CD4-positive, CD25-positive, alpha-beta regulatory T cell (primary cell): ENCODE results near the gene RHOBTB1. TPM values are rescaled to one million over a fixed set of nuclear protein-coding genes. Genes with fewer than 3 reads are reported as not detected.
"Not testable (repeated sequence)": the region's sequence is repeated elsewhere in the genome, so short reads cannot be mapped to it uniquely, and the experiment has no call there.

Source experiments
- ATAC-seq, 2 donors: fragments of 150-1000 bp; cut with Tn5 transposase; one replicate each; pipeline ENCODE4 v1.10.0; 2021; ENCODE audit warnings: low read depth in 2 of 2, moderate number of reproducible peaks in 2 of 2, moderate library complexity in 1 of 2
- DNase-seq, 3 donors: peaks; one replicate each; pipeline versions ENCODE4 v3.0.0 to v3.0.0-alpha.2; 2012 to 2022; ENCODE audit warnings: mixed read lengths in 1 of 3
- H3K27ac ChIP-seq: one replicate; pipeline ENCODE4 v1.7.0; 2013; ENCODE audit warnings: mild to moderate bottlenecking, low read length; ENCODE audit not compliant: insufficient read depth, poor library complexity, severe bottlenecking
- H3K27me3 ChIP-seq: one replicate; pipeline ENCODE4 v1.7.0; 2013; ENCODE audit warnings: low read length; ENCODE audit not compliant: control insufficient read depth, insufficient read depth
- H3K36me3 ChIP-seq: one replicate; pipeline ENCODE4 v1.7.0; 2013; ENCODE audit warnings: mild to moderate bottlenecking, low read length, moderate library complexity; ENCODE audit not compliant: control insufficient read depth, insufficient read depth
- H3K4me1 ChIP-seq: 2 replicates; pipeline ENCODE4 v1.7.0; 2013; ENCODE audit warnings: mild to moderate bottlenecking, low read length; ENCODE audit not compliant: insufficient read depth, control insufficient read depth, poor library complexity, severe bottlenecking
- H3K4me3 ChIP-seq: one replicate; pipeline ENCODE4 v1.7.0; 2013; ENCODE audit warnings: low read depth, mild to moderate bottlenecking, low read length, moderate library complexity
- H3K9me3 ChIP-seq, 2 experiments: 1 replicate in 1 of 2; 2 replicates in 1 of 2; pipeline ENCODE4 v1.7.0; 2013; ENCODE audit warnings: low read length in 2 of 2, mild to moderate bottlenecking in 1 of 2, moderate library complexity in 1 of 2; ENCODE audit not compliant: control insufficient read depth in 2 of 2
- H3K27ac Mint-ChIP-seq, 3 donors: one replicate each; pipeline ENCODE4 v1.8.0; 2020 to 2022; ENCODE audit warnings: mild to moderate bottlenecking in 3 of 3, mixed read lengths in 3 of 3, moderate library complexity in 2 of 3
- H3K27me3 Mint-ChIP-seq: one replicate; pipeline ENCODE4 v1.8.0; 2022; ENCODE audit warnings: mild to moderate bottlenecking, mixed read lengths
- H3K36me3 Mint-ChIP-seq: one replicate; pipeline ENCODE4 v1.8.0; 2020; ENCODE audit warnings: mixed read lengths
- H3K4me1 Mint-ChIP-seq, 4 donors: one replicate each; pipeline ENCODE4 v1.8.0; 2020 to 2022; ENCODE audit warnings: mixed read lengths in 4 of 4, mild to moderate bottlenecking in 1 of 4
- H3K4me3 Mint-ChIP-seq, 4 donors: one replicate each; pipeline ENCODE4 v1.8.0; 2020 to 2022; ENCODE audit warnings: mild to moderate bottlenecking in 4 of 4, mixed read lengths in 4 of 4, moderate library complexity in 3 of 4
- H3K9me3 Mint-ChIP-seq, 7 donors: one replicate each; pipeline ENCODE4 v1.8.0; 2020 to 2022; ENCODE audit warnings: mixed read lengths in 7 of 7, mild to moderate bottlenecking in 3 of 7, moderate library complexity in 2 of 7
- polyA plus RNA-seq, 4 donors: library from polyadenylated mRNA; unstranded; fragments of 300-500 nt; fragmentation: Illumina TruSeq; gene quantifications; one replicate each; pipeline ENCODE4 v1.2.3, GENCODE V29; 2021
- total RNA-seq: library from RNA; stranded (reverse); gene quantifications from one replicate; pipeline ENCODE4 v1.2.3, GENCODE V29; 2022

Gene RHOBTB1
- total and polyA plus RNA-seq, 5 donors from 2014 or later, result 1.8 TPM; not detected in 4

- Mint-ChIP-seq H3K9me3 (peaks cover 0 to 2% (median 0%) of the 10 kb centered on the region in 7 donors), H3K4me3 (no peak overlapping the region), H3K36me3 (no peaks in the 10 kb centered on the region), H3K27me3 (peaks cover 14% of the 10 kb centered on the region), H3K27ac (no peak overlapping the region), H3K4me1 (no peaks in the 10 kb centered on the region)
- H3K4me3 ChIP-seq, result no peak overlapping the region
- DNase-seq, result no peak
- ATAC-seq, result no peak
- no peak overlapping the region for H3K27ac ChIP-seq
- peaks cover 5% of the 10 kb centered on the region for H3K27me3 ChIP-seq
- no peaks in the 10 kb centered on the region for H3K9me3 ChIP-seq
- no peaks in the 10 kb centered on the region for H3K36me3 ChIP-seq
- H3K4me1 ChIP-seq, result no peaks in the 10 kb centered on the region
These were observed 94.2 kb downstream of the RHOBTB1 start for GRCh38 chr10:60849740-60850139.

GRCh38 chr10:60849217-60849616 is 94.8 kb downstream of the RHOBTB1 start:
- Histone ChIP-seq H3K27me3 (peaks cover 5% of the 10 kb centered on the region), H3K36me3 (no peaks in the 10 kb centered on the region), H3K4me3 (no peak overlapping the region), H3K4me1 (no peaks in the 10 kb centered on the region), H3K9me3 (no peaks in the 10 kb centered on the region), H3K27ac (no peak overlapping the region)
- Mint-ChIP-seq H3K27ac (no peak overlapping the region), H3K4me1 (no peaks in the 10 kb centered on the region), H3K4me3 (no peak overlapping the region), H3K9me3 (peaks cover 0 to under 1% (median 0%) of the 10 kb centered on the region in 7 donors), H3K36me3 (no peaks in the 10 kb centered on the region), H3K27me3 (peaks cover 14% of the 10 kb centered on the region)
- no peak for ATAC-seq
- no peak for DNase-seq

GRCh38 chr10:60848680-60849079 is 95.3 kb downstream of the RHOBTB1 start:
- Mint-ChIP-seq H3K27ac (no peak overlapping the region), H3K4me3 (no peak overlapping the region), H3K36me3 (no peaks in the 10 kb centered on the region), H3K9me3 (no peaks in the 10 kb centered on the region), H3K4me1 (no peaks in the 10 kb centered on the region), H3K27me3 (peaks cover 14% of the 10 kb centered on the region)
- DNase-seq (no peak), ATAC-seq (no peak)
- peaks cover 5% of the 10 kb centered on the region for H3K27me3 ChIP-seq
- H3K27ac ChIP-seq, result no peak overlapping the region
- no peaks in the 10 kb centered on the region for H3K4me1 ChIP-seq
- no peaks in the 10 kb centered on the region for H3K36me3 ChIP-seq
- no peaks in the 10 kb centered on the region for H3K9me3 ChIP-seq
- H3K4me3 ChIP-seq, result no peak overlapping the region

- Mint-ChIP-seq H3K36me3 (no peaks in the 10 kb centered on the region), H3K4me1 (no peaks in the 10 kb centered on the region), H3K9me3 (no peaks in the 10 kb centered on the region), H3K27me3 (peaks cover 14% of the 10 kb centered on the region), H3K4me3 (no peak overlapping the region), H3K27ac (no peak overlapping the region)
- no peak overlapping the region for H3K4me3 ChIP-seq
- H3K9me3 ChIP-seq, result no peaks in the 10 kb centered on the region
- peaks cover 5% of the 10 kb centered on the region for H3K27me3 ChIP-seq
- no peak overlapping the region for H3K27ac ChIP-seq
- ATAC-seq (no peak), DNase-seq (no peak)
- no peaks in the 10 kb centered on the region for H3K4me1 ChIP-seq
- no peaks in the 10 kb centered on the region for H3K36me3 ChIP-seq
These were observed 95.9 kb downstream of the RHOBTB1 start for GRCh38 chr10:60848126-60848525.

- no peak overlapping the region for H3K27ac ChIP-seq
- no peaks in the 10 kb centered on the region for H3K36me3 Mint-ChIP-seq
- no peak overlapping the region for H3K4me3 ChIP-seq
- H3K27me3 ChIP-seq, result peaks cover 2% of the 10 kb centered on the region
- H3K4me1 Mint-ChIP-seq, result no peaks in the 10 kb centered on the region
- H3K27me3 Mint-ChIP-seq, result peaks cover 15% of the 10 kb centered on the region
- H3K36me3 ChIP-seq, result no peaks in the 10 kb centered on the region
- no peaks in the 10 kb centered on the region for H3K9me3 ChIP-seq
- DNase-seq (no peak), ATAC-seq (no peak)
- no peak overlapping the region for H3K4me3 Mint-ChIP-seq
- no peak overlapping the region for H3K27ac Mint-ChIP-seq
- no peaks in the 10 kb centered on the region for H3K4me1 ChIP-seq
- no peaks in the 10 kb centered on the region for H3K9me3 Mint-ChIP-seq
These were observed 97.8 kb downstream of the RHOBTB1 start for GRCh38 chr10:60846173-60846572.

GRCh38 chr10:60845038-60845437 is 98.9 kb downstream of the RHOBTB1 start:
- no peaks in the 10 kb centered on the region for H3K9me3 ChIP-seq
- Mint-ChIP-seq H3K36me3 (no peaks in the 10 kb centered on the region), H3K9me3 (no peaks in the 10 kb centered on the region), H3K4me3 (no peak overlapping the region), H3K27me3 (peaks cover 15% of the 10 kb centered on the region), H3K27ac (no peak overlapping the region), H3K4me1 (no peaks in the 10 kb centered on the region)
- ATAC-seq (no peak), DNase-seq (no peak)
- no peaks in the 10 kb centered on the region for H3K36me3 ChIP-seq
- H3K4me3 ChIP-seq, result no peak overlapping the region
- no peaks in the 10 kb centered on the region for H3K4me1 ChIP-seq
- H3K27me3 ChIP-seq, result peaks cover 2% of the 10 kb centered on the region
- H3K27ac ChIP-seq, result no peak overlapping the region

GRCh38 chr10:60842694-60843093 is 101.3 kb downstream of the RHOBTB1 start:
- Mint-ChIP-seq H3K36me3 (no peaks in the 10 kb centered on the region), H3K27me3 (peaks cover 25% of the 10 kb centered on the region), H3K4me1 (no peaks in the 10 kb centered on the region), H3K9me3 (peaks cover 0 to 2% (median 0%) of the 10 kb centered on the region in 7 donors), H3K27ac (no peak overlapping the region), H3K4me3 (no peak overlapping the region)
- Histone ChIP-seq H3K4me1 (no peaks in the 10 kb centered on the region), H3K4me3 (no peak overlapping the region), H3K27me3 (peaks cover 2% of the 10 kb centered on the region), H3K36me3 (no peaks in the 10 kb centered on the region), H3K27ac (no peak overlapping the region), H3K9me3 (no peaks in the 10 kb centered on the region)
- ATAC-seq (no peak), DNase-seq (no peak)

- H3K9me3 ChIP-seq, H3K27ac ChIP-seq, H3K27ac Mint-ChIP-seq, H3K4me1 Mint-ChIP-seq, H3K27me3 ChIP-seq, H3K4me3 ChIP-seq, H3K9me3 Mint-ChIP-seq, DNase-seq, H3K4me1 ChIP-seq, H3K36me3 Mint-ChIP-seq, ATAC-seq, H3K36me3 ChIP-seq, H3K4me3 Mint-ChIP-seq: not testable (repeated sequence)
- peaks cover 29% of the 10 kb centered on the region for H3K27me3 Mint-ChIP-seq
These were observed 102.8 kb downstream of the RHOBTB1 start for GRCh38 chr10:60841227-60841626.
